ENCODE data around the gene MAP3K7CL. TPM values are rescaled to one million over a fixed set of nuclear protein-coding genes. Genes with fewer than 3 reads are reported as not detected.

Gene MAP3K7CL
- total RNA-seq, 1 donor from 2014 or later = 6.9 TPM

GRCh38 chr21:29125979-29126378 is 4.5 kb upstream of the MAP3K7CL start:
- H3K36me3 ChIP-seq = no peaks in the 10 kb centered on the region
- no peaks in the 10 kb centered on the region for H3K9me3 ChIP-seq
- H3K27ac ChIP-seq = no peak overlapping the region
- H3K27me3 ChIP-seq = no peaks in the 10 kb centered on the region
- TF ChIP-seq POLR2AphosphoS5 (IDR thresholded peaks at IDR 0.05; ENCODE audit: insufficient read depth in 1 of 2, low read depth in 1 of 2) (no peak), POLR2A (IDR thresholded peaks at IDR 0.05) (no peak), CTCF (IDR thresholded peaks at IDR 0.05) (no peak)
- H3K4me1 ChIP-seq = no peaks in the 10 kb centered on the region
- intact Hi-C loops (cut with DNase I) = no loop called here
- DNase-seq (ENCODE audit: extremely low spot score in 2 of 2) = no peak
- no peak overlapping the region for H3K4me3 ChIP-seq

GRCh38 chr21:29133241-29133640 is 2.8 kb downstream of the MAP3K7CL start:
- intact Hi-C loops (cut with DNase I) = no loop called here
- Histone ChIP-seq H3K9me3 (no peaks in the 10 kb centered on the region), H3K4me1 (no peaks in the 10 kb centered on the region), H3K4me3 (no peak overlapping the region), H3K36me3 (no peaks in the 10 kb centered on the region), H3K27me3 (no peaks in the 10 kb centered on the region), H3K27ac (no peak overlapping the region)
- TF ChIP-seq POLR2AphosphoS5 (IDR thresholded peaks at IDR 0.05; ENCODE audit: insufficient read depth in 1 of 2, low read depth in 1 of 2) = no peak
- TF ChIP-seq CTCF (IDR thresholded peaks at IDR 0.05) = no peak
- TF ChIP-seq POLR2A (IDR thresholded peaks at IDR 0.05) = no peak
- DNase-seq (ENCODE audit: extremely low spot score in 2 of 2) = no peak

GRCh38 chr21:29133796-29134195 is 3.4 kb downstream of the MAP3K7CL start:
- DNase-seq (ENCODE audit: extremely low spot score in 2 of 2) = no peak
- Histone ChIP-seq H3K36me3 (no peaks in the 10 kb centered on the region), H3K9me3 (no peaks in the 10 kb centered on the region), H3K27me3 (no peaks in the 10 kb centered on the region), H3K4me1 (no peaks in the 10 kb centered on the region), H3K4me3 (no peak overlapping the region), H3K27ac (no peak overlapping the region)
- intact Hi-C loops (cut with DNase I) = no loop called here
- TF ChIP-seq CTCF (IDR thresholded peaks at IDR 0.05) = no peak
- TF ChIP-seq POLR2AphosphoS5 (IDR thresholded peaks at IDR 0.05; ENCODE audit: insufficient read depth in 1 of 2, low read depth in 1 of 2) = no peak
- TF ChIP-seq POLR2A (IDR thresholded peaks at IDR 0.05) = no peak

- DNase-seq (ENCODE audit: extremely low spot score in 2 of 2) = no peak
- intact Hi-C loops (cut with DNase I) = no loop called here
- Histone ChIP-seq H3K27ac (no peak overlapping the region), H3K9me3 (no peaks in the 10 kb centered on the region), H3K4me3 (no peak overlapping the region), H3K27me3 (no peaks in the 10 kb centered on the region), H3K4me1 (no peaks in the 10 kb centered on the region), H3K36me3 (no peaks in the 10 kb centered on the region)
- TF ChIP-seq POLR2A (IDR thresholded peaks at IDR 0.05) (no peak), CTCF (IDR thresholded peaks at IDR 0.05) (no peak), POLR2AphosphoS5 (IDR thresholded peaks at IDR 0.05; ENCODE audit: insufficient read depth in 1 of 2, low read depth in 1 of 2) (no peak)
Measured at GRCh38 chr21:29135481-29135880, 5.0 kb downstream of the MAP3K7CL start.

GRCh38 chr21:29136033-29136432 is 5.6 kb downstream of the MAP3K7CL start:
- intact Hi-C loops (cut with DNase I) = no loop called here
- no peak for TF ChIP-seq POLR2A (IDR thresholded peaks at IDR 0.05)
- no peak for TF ChIP-seq CTCF (IDR thresholded peaks at IDR 0.05)
- no peak for TF ChIP-seq POLR2AphosphoS5 (IDR thresholded peaks at IDR 0.05; ENCODE audit: insufficient read depth in 1 of 2, low read depth in 1 of 2)
- no peaks in the 10 kb centered on the region for H3K36me3 ChIP-seq
- no peaks in the 10 kb centered on the region for H3K27me3 ChIP-seq
- H3K9me3 ChIP-seq = no peaks in the 10 kb centered on the region
- H3K4me1 ChIP-seq = no peaks in the 10 kb centered on the region
- no peak for DNase-seq (ENCODE audit: extremely low spot score in 2 of 2)
- no peak overlapping the region for H3K27ac ChIP-seq
- no peak overlapping the region for H3K4me3 ChIP-seq

Data from vagina (tissue), 2 donors.